Kidney (tissue), 14 donors: Measurements from ENCODE around the gene LPIN1. TPM values are rescaled to one million over a fixed set of nuclear protein-coding genes. Genes with fewer than 3 reads are reported as not detected.

Experiments used
- DNase-seq, 5 donors: peaks; one replicate each; pipeline ENCODE4 v3.0.0-alpha.2; 2013 to 2020
- FAIRE-seq: peaks from 2 replicates; lab custom pipeline; 2012; peaks lifted over from hg19 to GRCh38; lab: Jason Lieb, UNC
- H3K27ac ChIP-seq, 2 donors: one replicate each; pipeline ENCODE4 v1.7.0; 2013; ENCODE audit warnings: low read depth in 2 of 2, low read length in 2 of 2, inconsistent platforms in 1 of 2
- H3K27me3 ChIP-seq: one replicate; pipeline ENCODE4 v1.7.1; 2013; ENCODE audit warnings: low read length, inconsistent platforms; ENCODE audit not compliant: control insufficient read depth, insufficient read depth
- H3K36me3 ChIP-seq, 3 donors: one replicate each; pipeline versions ENCODE4 v1.7.0 to v1.7.1; 2013; ENCODE audit warnings: low read length in 3 of 3, control low read depth in 1 of 3, inconsistent platforms in 1 of 3; ENCODE audit not compliant: insufficient read depth in 3 of 3, control insufficient read depth in 2 of 3
- H3K4me1 ChIP-seq, 3 donors: one replicate each; pipeline versions ENCODE4 v1.7.0 to v1.7.1; 2013; ENCODE audit warnings: low read length in 3 of 3, inconsistent platforms in 1 of 3, low read depth in 1 of 3; ENCODE audit not compliant: control insufficient read depth in 2 of 3, insufficient read depth in 2 of 3
- H3K4me3 ChIP-seq, 3 donors: one replicate each; pipeline versions ENCODE4 v1.7.0 to v1.8.1; 2013; ENCODE audit warnings: low read length in 3 of 3, control low read depth in 1 of 3, inconsistent platforms in 1 of 3
- H3K9ac ChIP-seq, 3 donors: one replicate each; pipeline versions ENCODE4 v1.7.0 to v1.7.1; 2013; ENCODE audit warnings: low read length in 3 of 3, control low read depth in 1 of 3, inconsistent platforms in 1 of 3
- H3K9me3 ChIP-seq, 3 donors: one replicate each; pipeline versions ENCODE4 v1.7.0 to v1.7.1; 2013; ENCODE audit warnings: low read length in 3 of 3, control low read depth in 1 of 3, inconsistent platforms in 1 of 3; ENCODE audit not compliant: control insufficient read depth in 2 of 3, insufficient read depth in 1 of 3
- CTCF ChIP-seq: IDR thresholded peaks from 3 replicates; pipeline ENCODE4 v1.5.1; 2012; ENCODE audit warnings: mild to moderate bottlenecking, moderate library complexity, borderline replicate concordance; ENCODE audit not compliant: insufficient read depth; ENCODE audit errors: extremely low read depth
- intact Hi-C: fragments of 100-400 bp; cut with DNase I; formaldehyde crosslinking; loops from one replicate; pipeline ENCODE4 v1.11.1; 2022
- polyA plus RNA-seq: library from polyadenylated mRNA; stranded (reverse); fragments of 350-450 nt; fragmentation: Illumina TruSeq; extraction: RNeasy Lipid Tissue Mini Kit (QIAGEN cat#74804); gene quantifications from one replicate; pipeline ENCODE4 v1.2.3, GENCODE V29; 2014; ENCODE audit warnings: low read depth, low replicate concordance; ENCODE audit not compliant: insufficient read depth
- total RNA-seq: library from RNA; stranded (reverse); fragmentation: NEBNext Ultra II Directional; extraction: Animal tissue kit (Norgen Biotek cat#: 25700); gene quantifications from one replicate; pipeline ENCODE4 v1.2.1, GENCODE V29; 2021
- donor health status: control.
- donor health status: control.
- donor health status: control.
- donor health status: control.
- donor health status: control.
- donor health status: DM: yes; HTN: yes; CAD: no.
- donor health status: Normal renal cell carcinoma (clear cell type).

The LPIN1 gene
- total and polyA plus RNA-seq, 2 donors from 2014 or later, result 11.8 to 36.8 TPM

- Histone ChIP-seq H3K27ac (no peak overlapping the region), H3K9ac (no peak overlapping the region), H3K9me3 (no peaks in the 10 kb centered on the region), H3K4me3 (no peak overlapping the region), H3K36me3 (no peaks in the 10 kb centered on the region), H3K4me1 (no peaks in the 10 kb centered on the region), H3K27me3 (no peaks in the 10 kb centered on the region)
- DNase-seq (no peak), FAIRE-seq (no peak)
- intact Hi-C loops, result no loop called here
- no peak for TF ChIP-seq CTCF
Measured at GRCh38 chr2:11723061-11723371, 23.4 kb upstream of the LPIN1 start.

GRCh38 chr2:11724151-11724550, 22.3 kb upstream of the LPIN1 start:
- H3K9ac ChIP-seq, result no peak overlapping the region
- TF ChIP-seq CTCF, result no peak
- FAIRE-seq, result no peak
- no peaks in the 10 kb centered on the region for H3K9me3 ChIP-seq
- H3K36me3 ChIP-seq, result no peaks in the 10 kb centered on the region
- no peak overlapping the region for H3K27ac ChIP-seq
- no peaks in the 10 kb centered on the region for H3K27me3 ChIP-seq
- DNase-seq, result no peak
- intact Hi-C loops, result no loop called here
- H3K4me1 ChIP-seq, result no peaks in the 10 kb centered on the region
- H3K4me3 ChIP-seq, result no peak overlapping the region

GRCh38 chr2:11726384-11726783, 20.0 kb upstream of the LPIN1 start:
- no peaks in the 10 kb centered on the region for H3K9me3 ChIP-seq
- H3K36me3 ChIP-seq, result no peaks in the 10 kb centered on the region
- H3K27me3 ChIP-seq, result no peaks in the 10 kb centered on the region
- DNase-seq (no peak), FAIRE-seq (no peak)
- H3K27ac ChIP-seq, result no peak overlapping the region
- no peaks in the 10 kb centered on the region for H3K4me1 ChIP-seq
- H3K9ac ChIP-seq, result no peak overlapping the region
- intact Hi-C loops, result no loop called here
- TF ChIP-seq CTCF, result no peak
- no peak overlapping the region for H3K4me3 ChIP-seq
